Adrenal gland (tissue), 5 donors: Measurements from ENCODE around the gene GSTA3.

Experiments
- CTCF ChIP-seq, 6 experiments: fragments of 450-650 bp in 4 of 6; fragments of 200-600 bp in 2 of 6; sonication (generic) in 1 of 6; IDR thresholded peaks; 1 replicate in 5 of 6; 2 replicates in 1 of 6; pipeline versions ENCODE4 v1.5.1 to v1.8.0; 2016 to 2021; ENCODE audit warnings: antibody characterized with exemption in 6 of 6, mild to moderate bottlenecking in 2 of 6, moderate library complexity in 1 of 6
- POLR2A ChIP-seq, 2 donors: fragments of 450-650 bp; IDR thresholded peaks; one replicate each; pipeline ENCODE4 v1.6.1; 2017; ENCODE audit warnings: antibody characterized with exemption in 2 of 2, mild to moderate bottlenecking in 2 of 2, moderate library complexity in 1 of 2
- donor health status: DM: no; HTN: no; CAD: no.

GRCh38 chr6:52894285-52894684 lies 15.2 kb downstream of the GSTA3 start:
- TF ChIP-seq CTCF (IDR thresholded peaks at IDR 0.05) = no peak
- no peak for TF ChIP-seq POLR2A (IDR thresholded peaks at IDR 0.05)
